ENCODE data around the gene RNF144A. TPM values are rescaled to one million over a fixed set of nuclear protein-coding genes. Genes with fewer than 3 reads are reported as not detected.

The RNF144A gene
- total and polyA plus RNA-seq, 2 donors (not counting 3 experiments of a cell fraction or from before 2014, with no cell fraction given) = 9.7 to 28.8 TPM

GRCh38 chr2:6995391-6996097 is 78.3 kb downstream of the RNF144A start:
- intact Hi-C loops (cut with micrococcal nuclease) (no loop called here), dilution Hi-C loops (cut with MboI; ENCODE audit: extremely low pct_ligation_motif_present, low sequenced_read_pairs) (no loop called here)
- no peaks in the 10 kb centered on the region for H3K9me3 ChIP-seq (replicated peaks; ENCODE audit: control insufficient read depth, insufficient read depth, low read length)
- no peaks in the 10 kb centered on the region for H3K9me1 ChIP-seq (replicated peaks; ENCODE audit: control insufficient read depth, extremely low read depth, insufficient read depth, low read length)
- ChIA-PET POLR2A (no interaction called here), CTCF (no interaction called here)
- H3K4me1 ChIP-seq (ENCODE audit: control insufficient read depth, extremely low read depth, insufficient read depth, low read length) = peaks cover 18% of the 10 kb centered on the region
- no peaks in the 10 kb centered on the region for H3K79me2 ChIP-seq (ENCODE audit: control insufficient read depth, insufficient read depth, low read length)
- DNase-seq (ENCODE audit: low read depth, low spot score) (no peak), FAIRE-seq (no peak)
- no TSS peak for BruUV-seq (replicated peaks)
- TF ChIP-seq CTCF (IDR thresholded peaks at IDR 0.05; ENCODE audit: extremely low read depth in 1 of 2, insufficient read depth in 1 of 2, low read depth in 1 of 2, low read length in 2 of 2) = no peak
- TF ChIP-seq, protein P1, sequence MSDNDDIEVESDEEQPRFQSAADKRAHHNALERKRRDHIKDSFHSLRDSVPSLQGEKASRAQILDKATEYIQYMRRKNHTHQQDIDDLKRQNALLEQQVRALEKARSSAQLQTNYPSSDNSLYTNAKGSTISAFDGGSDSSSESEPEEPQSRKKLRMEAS (IDR thresholded peaks at IDR 0.05; ENCODE audit: insufficient read depth, insufficient read length) = no peak
- no peak for TF ChIP-seq GATA2 (IDR thresholded peaks at IDR 0.05; ENCODE audit: insufficient read depth, insufficient read length, low read depth, low read length)
- no peak for TF ChIP-seq JUN (IDR thresholded peaks at IDR 0.05; ENCODE audit: borderline replicate concordance, insufficient read depth, insufficient read length, low read depth)
- no peak for TF ChIP-seq POLR2A (IDR thresholded peaks at IDR 0.05; ENCODE audit: low read depth, low read length)
- TF ChIP-seq POLR2AphosphoS5 (IDR thresholded peaks at IDR 0.05; ENCODE audit: insufficient read depth, low read depth, low read length) = no peak
- no peak for TF ChIP-seq EZH2 (IDR thresholded peaks at IDR 0.05; ENCODE audit: borderline replicate concordance, low read depth, low read length, severe bottlenecking)
- TF ChIP-seq FOS (IDR thresholded peaks at IDR 0.05; ENCODE audit: borderline replicate concordance, insufficient read depth, low read length) = no peak
- TF ChIP-seq MYC (IDR thresholded peaks at IDR 0.05; ENCODE audit: low read depth, low read length) = no peak
- H3K9ac ChIP-seq (replicated peaks; ENCODE audit: extremely low read depth, insufficient read depth, low read length) = no peak overlapping the region
- H3K4me3 ChIP-seq (replicated peaks in 1 of 3; ENCODE audit: insufficient read depth in 1 of 3, low read depth in 1 of 3, low read length in 3 of 3) = no peak overlapping the region
- no peaks in the 10 kb centered on the region for H4K20me1 ChIP-seq (replicated peaks; ENCODE audit: control insufficient read depth, extremely low read depth, insufficient read depth, low read length)
- no peak overlapping the region for H2AFZ ChIP-seq (ENCODE audit: low read depth, low read length)
- no peaks in the 10 kb centered on the region for H3K36me3 ChIP-seq (ENCODE audit: control insufficient read depth in 2 of 2, extremely low read depth in 1 of 2, insufficient read depth in 2 of 2, low read length in 2 of 2)
- H3K27me3 ChIP-seq (ENCODE audit: control insufficient read depth in 2 of 2, insufficient read depth in 2 of 2, low read length in 2 of 2) = no peaks in the 10 kb centered on the region
- no peak overlapping the region for H3K27ac ChIP-seq (ENCODE audit: insufficient read depth, low read depth, low read length)
- H3K4me2 ChIP-seq (ENCODE audit: insufficient read depth, low read length) = no peak overlapping the region

All from endothelial cell of umbilical vein (primary cell).